ENCODE measurements around the gene OR2C3. TPM values are rescaled to one million over a fixed set of nuclear protein-coding genes. Genes with fewer than 3 reads are reported as not detected.

Gene OR2C3
- total RNA-seq, 2 experiments from 2014 or later = not detected

DNA sequence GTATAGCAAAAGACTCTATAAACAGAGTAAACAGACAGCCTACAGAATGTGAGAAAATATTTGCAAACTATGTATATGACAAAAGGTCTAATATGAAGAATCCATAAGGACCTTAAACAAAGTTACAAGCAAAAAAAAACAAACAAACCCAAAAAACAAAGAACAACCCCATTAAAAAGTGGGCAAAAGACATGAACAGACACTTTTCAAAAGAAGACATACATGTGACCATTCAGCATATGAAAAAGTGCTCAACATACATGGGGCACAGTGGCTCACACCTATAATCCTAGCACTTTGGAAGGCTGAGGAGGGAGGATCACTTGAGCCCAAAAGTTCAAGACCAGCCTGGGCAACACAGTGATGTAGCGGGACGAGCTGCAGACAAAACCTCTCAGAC is 60.4 kb downstream of the OR2C3 start:
- Histone ChIP-seq H2AFZ (ENCODE audit: low read length) (no peak overlapping the region), H3K4me1 (ENCODE audit: insufficient read depth, low read length, poor library complexity, severe bottlenecking) (no peaks in the 10 kb centered on the region), H3K4me3 (ENCODE audit: low read depth, low read length, poor library complexity, severe bottlenecking) (no peak overlapping the region), H3K9me3 (ENCODE audit: low read length) (no peaks in the 10 kb centered on the region), H3K27ac (ENCODE audit: low read depth, low read length, poor library complexity, severe bottlenecking) (no peak overlapping the region), H3K4me2 (ENCODE audit: low read length) (no peak overlapping the region), H4K20me1 (ENCODE audit: insufficient read depth, low read length) (no peaks in the 10 kb centered on the region), H3K9me2 (ENCODE audit: insufficient read depth, low read length) (no peaks in the 10 kb centered on the region), H3K36me3 (ENCODE audit: insufficient read depth, low read length) (no peaks in the 10 kb centered on the region), H3K79me2 (ENCODE audit: insufficient read depth, low read depth, low read length) (no peaks in the 10 kb centered on the region)
- ChIA-PET CTCF (ENCODE audit: unreplicated experiment) (no interaction called here), POLR2A (interaction anchor here (0.6 kb wide), 1 partner anchor 86 kb away, joined by 5 read pairs; no protein-coding TSS in a partner anchor)
- BruUV-seq (replicated peaks) = no TSS peak
- intact Hi-C loops (cut with micrococcal nuclease; ENCODE audit: unreplicated experiment) = no loop called here
- DNase-seq (ENCODE audit: low spot score) = no peak
- TF ChIP-seq EZH2phosphoT487 (IDR thresholded peaks at IDR 0.05; ENCODE audit: borderline replicate concordance, low read depth, low read length) = no peak
- TF ChIP-seq, protein P1, sequence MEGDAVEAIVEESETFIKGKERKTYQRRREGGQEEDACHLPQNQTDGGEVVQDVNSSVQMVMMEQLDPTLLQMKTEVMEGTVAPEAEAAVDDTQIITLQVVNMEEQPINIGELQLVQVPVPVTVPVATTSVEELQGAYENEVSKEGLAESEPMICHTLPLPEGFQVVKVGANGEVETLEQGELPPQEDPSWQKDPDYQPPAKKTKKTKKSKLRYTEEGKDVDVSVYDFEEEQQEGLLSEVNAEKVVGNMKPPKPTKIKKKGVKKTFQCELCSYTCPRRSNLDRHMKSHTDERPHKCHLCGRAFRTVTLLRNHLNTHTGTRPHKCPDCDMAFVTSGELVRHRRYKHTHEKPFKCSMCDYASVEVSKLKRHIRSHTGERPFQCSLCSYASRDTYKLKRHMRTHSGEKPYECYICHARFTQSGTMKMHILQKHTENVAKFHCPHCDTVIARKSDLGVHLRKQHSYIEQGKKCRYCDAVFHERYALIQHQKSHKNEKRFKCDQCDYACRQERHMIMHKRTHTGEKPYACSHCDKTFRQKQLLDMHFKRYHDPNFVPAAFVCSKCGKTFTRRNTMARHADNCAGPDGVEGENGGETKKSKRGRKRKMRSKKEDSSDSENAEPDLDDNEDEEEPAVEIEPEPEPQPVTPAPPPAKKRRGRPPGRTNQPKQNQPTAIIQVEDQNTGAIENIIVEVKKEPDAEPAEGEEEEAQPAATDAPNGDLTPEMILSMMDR (conservative IDR thresholded peaks at IDR 0.05; ENCODE audit: low read length) = no peak

Other genes starting within 250 kb of the OR2C3 start
- 29.2 and 36.4 TPM in 2 replicates for gene ZNF496, start 204.6 kb downstream of the OR2C3 start, total RNA-seq (2014; rRNA removed; shearing (Covaris generic))
- 21.7 and 26.9 TPM in 2 replicates for gene ZNF496, start 204.6 kb downstream of the OR2C3 start, total RNA-seq (2022)
- not detected in 2 replicates for gene NLRP3, start 120.3 kb downstream of the OR2C3 start, total RNA-seq (2014; rRNA removed; shearing (Covaris generic))
- gene NLRP3, start 120.3 kb downstream of the OR2C3 start, total RNA-seq (2022) = not detected in 2 replicates
- gene OR2B11, start 78.3 kb downstream of the OR2C3 start, total RNA-seq (2014; rRNA removed; shearing (Covaris generic)) = not detected in 2 replicates
- gene OR2B11, start 78.3 kb downstream of the OR2C3 start, total RNA-seq (2022) = not detected in 2 replicates
- not detected in 2 replicates for gene GCSAML, start 12.7 kb upstream of the OR2C3 start, total RNA-seq (2014; rRNA removed; shearing (Covaris generic))
- gene GCSAML, start 12.7 kb upstream of the OR2C3 start, total RNA-seq (2022) = not detected in 2 replicates
- not detected in 2 replicates for gene OR2G2, start 51.9 kb upstream of the OR2C3 start, total RNA-seq (2014; rRNA removed; shearing (Covaris generic))
- not detected in 2 replicates for gene OR2G2, start 51.9 kb upstream of the OR2C3 start, total RNA-seq (2022)
- gene OR2G3, start 69.1 kb upstream of the OR2C3 start, total RNA-seq (2014; rRNA removed; shearing (Covaris generic)) = not detected in 2 replicates
- gene OR2G3, start 69.1 kb upstream of the OR2C3 start, total RNA-seq (2022) = not detected in 2 replicates
- gene OR13G1, start 143.3 kb upstream of the OR2C3 start, total RNA-seq (2014; rRNA removed; shearing (Covaris generic)) = not detected in 2 replicates
- gene OR13G1, start 143.3 kb upstream of the OR2C3 start, total RNA-seq (2022) = not detected in 2 replicates
- gene OR6F1, start 180.2 kb upstream of the OR2C3 start, total RNA-seq (2014; rRNA removed; shearing (Covaris generic)) = not detected in 2 replicates
- gene OR6F1, start 180.2 kb upstream of the OR2C3 start, total RNA-seq (2022) = not detected in 2 replicates
- gene OR14K1, start 202.2 kb upstream of the OR2C3 start, total RNA-seq (2014; rRNA removed; shearing (Covaris generic)) = not detected in 2 replicates
- gene OR14K1, start 202.2 kb upstream of the OR2C3 start, total RNA-seq (2022) = not detected in 2 replicates
- not detected in 2 replicates for gene OR14A2, start 211.7 kb upstream of the OR2C3 start, total RNA-seq (2014; rRNA removed; shearing (Covaris generic))
- gene OR14A2, start 211.7 kb upstream of the OR2C3 start, total RNA-seq (2022) = not detected in 2 replicates
- not detected in 2 replicates for gene OR1C1, start 224.1 kb upstream of the OR2C3 start, total RNA-seq (2014; rRNA removed; shearing (Covaris generic))
- gene OR1C1, start 224.1 kb upstream of the OR2C3 start, total RNA-seq (2022) = not detected in 2 replicates

All from OCI-LY7 (cell line).